Upper lobe of left lung (tissue), 6 donors: ENCODE measurements around the gene CDH13. TPM values are rescaled to one million over a fixed set of nuclear protein-coding genes. Genes with fewer than 3 reads are reported as not detected.

Source experiments
- ATAC-seq, 2 donors: fragments of 200-7000 bp; cut with Tn5 transposase; one replicate each; pipeline ENCODE4 v1.9.1; 2022; ENCODE audit warnings: mild to moderate bottlenecking in 2 of 2, moderate library complexity in 2 of 2; ENCODE audit not compliant: low FRiP score in 2 of 2
- DNase-seq, 2 donors: peaks; one replicate each; pipeline ENCODE4 v3.0.0-alpha.2; 2019 to 2020
- H3K27ac ChIP-seq, 4 donors: fragments of 200-600 bp; sonication (generic); one replicate each; pipeline ENCODE4 v1.5.1; 2016 to 2019
- H3K27me3 ChIP-seq, 4 donors: fragments of 200-600 bp; sonication (generic); one replicate each; pipeline ENCODE4 v1.5.1; 2017 to 2019
- H3K36me3 ChIP-seq, 4 donors: fragments of 200-600 bp; sonication (generic); one replicate each; pipeline ENCODE4 v1.5.1; 2016 to 2019
- H3K4me1 ChIP-seq, 4 donors: fragments of 200-600 bp; sonication (generic); one replicate each; pipeline ENCODE4 v1.5.1; 2018 to 2019
- H3K4me3 ChIP-seq, 4 donors: fragments of 200-600 bp; sonication (generic); one replicate each; pipeline ENCODE4 v1.5.1; 2017 to 2019; ENCODE audit warnings: mild to moderate bottlenecking in 2 of 4, moderate library complexity in 1 of 4
- H3K9me3 ChIP-seq, 4 donors: fragments of 200-600 bp; sonication (generic); one replicate each; pipeline ENCODE4 v1.5.1; 2018 to 2019
- EP300 ChIP-seq, 4 donors: sonication (generic); formaldehyde crosslinking; IDR thresholded peaks; one replicate each; pipeline ENCODE4 v1.5.1; 2017; ENCODE audit warnings: antibody characterized with exemption in 4 of 4, control low read depth in 2 of 4
- POLR2A ChIP-seq, 4 donors: fragments of 450-650 bp; IDR thresholded peaks; one replicate each; pipeline ENCODE4 v1.5.1; 2016 to 2017; ENCODE audit warnings: antibody characterized with exemption in 4 of 4, mild to moderate bottlenecking in 2 of 4
- POLR2AphosphoS5 ChIP-seq, 2 donors: sonication (generic); formaldehyde crosslinking; IDR thresholded peaks; one replicate each; pipeline ENCODE4 v1.5.1; 2017; ENCODE audit warnings: antibody characterized with exemption in 2 of 2
- WGBS, 2 donors: methylation state at CpG; one replicate each; pipeline ENCODE4 v1.1.5; 2017 to 2018; 5-methylcytosine and 5-hydroxymethylcytosine counted together
- total RNA-seq, 6 donors: library from RNA; depleted of rRNA in 4 of 6; stranded (reverse); fragments of >200 nt in 4 of 6; gene quantifications; one replicate each; pipeline versions ENCODE4 v1.1.0 to v1.2.1, GENCODE V29; 2016 to 2021
- TF ChIP-seq, protein P1 (sequence below), 6 experiments: fragments of 450-650 bp in 4 of 6; fragments of 200-600 bp in 2 of 6; sonication (generic) in 2 of 6; IDR thresholded peaks; one replicate each; pipeline ENCODE4 v1.5.1; 2016 to 2019; ENCODE audit warnings: antibody characterized with exemption in 6 of 6
- donor health status: DM: no; HTN: no; CAD: no; lungs with moderate emphysema.
- donor health status: DM: no; HTN: yes; CAD: no; lungs with severe emphysema.

The CDH13 gene
- total RNA-seq, 6 donors from 2014 or later, result 11.3 to 39.8 (median 19.9) TPM

- Histone ChIP-seq H3K27ac (no peak overlapping the region), H3K9me3 (no peaks in the 10 kb centered on the region), H3K4me3 (no peak overlapping the region), H3K27me3 (no peaks in the 10 kb centered on the region), H3K4me1 (no peaks in the 10 kb centered on the region), H3K36me3 (no peaks in the 10 kb centered on the region)
- ATAC-seq, result no peak
- DNase-seq, result no peak
- 64 to 76% methylated on average over 2 of the region's 2 CpGs for WGBS, 2 donors
- TF ChIP-seq POLR2AphosphoS5 (IDR thresholded peaks at IDR 0.05), result no peak
- no peak for TF ChIP-seq EP300 (IDR thresholded peaks at IDR 0.05)
- no peak for TF ChIP-seq POLR2A (IDR thresholded peaks at IDR 0.05)
- TF ChIP-seq, protein P1, sequence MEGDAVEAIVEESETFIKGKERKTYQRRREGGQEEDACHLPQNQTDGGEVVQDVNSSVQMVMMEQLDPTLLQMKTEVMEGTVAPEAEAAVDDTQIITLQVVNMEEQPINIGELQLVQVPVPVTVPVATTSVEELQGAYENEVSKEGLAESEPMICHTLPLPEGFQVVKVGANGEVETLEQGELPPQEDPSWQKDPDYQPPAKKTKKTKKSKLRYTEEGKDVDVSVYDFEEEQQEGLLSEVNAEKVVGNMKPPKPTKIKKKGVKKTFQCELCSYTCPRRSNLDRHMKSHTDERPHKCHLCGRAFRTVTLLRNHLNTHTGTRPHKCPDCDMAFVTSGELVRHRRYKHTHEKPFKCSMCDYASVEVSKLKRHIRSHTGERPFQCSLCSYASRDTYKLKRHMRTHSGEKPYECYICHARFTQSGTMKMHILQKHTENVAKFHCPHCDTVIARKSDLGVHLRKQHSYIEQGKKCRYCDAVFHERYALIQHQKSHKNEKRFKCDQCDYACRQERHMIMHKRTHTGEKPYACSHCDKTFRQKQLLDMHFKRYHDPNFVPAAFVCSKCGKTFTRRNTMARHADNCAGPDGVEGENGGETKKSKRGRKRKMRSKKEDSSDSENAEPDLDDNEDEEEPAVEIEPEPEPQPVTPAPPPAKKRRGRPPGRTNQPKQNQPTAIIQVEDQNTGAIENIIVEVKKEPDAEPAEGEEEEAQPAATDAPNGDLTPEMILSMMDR (IDR thresholded peaks at IDR 0.05), result no peak
These were observed 1097.8 kb downstream of the CDH13 start for GRCh38 chr16:83724585-83724984.

GRCh38 chr16:83725313-83725712 lies 1098.5 kb downstream of the CDH13 start:
- no peaks in the 10 kb centered on the region for H3K4me1 ChIP-seq
- ATAC-seq (no peak), DNase-seq (no peak)
- H3K36me3 ChIP-seq, result no peaks in the 10 kb centered on the region
- H3K9me3 ChIP-seq, result no peaks in the 10 kb centered on the region
- WGBS, 2 donors, result 73 to 83% methylated on average over 9 of the region's 9 CpGs
- no peak overlapping the region for H3K27ac ChIP-seq
- no peak overlapping the region for H3K4me3 ChIP-seq
- TF ChIP-seq EP300 (IDR thresholded peaks at IDR 0.05) (no peak), POLR2AphosphoS5 (IDR thresholded peaks at IDR 0.05) (no peak), POLR2A (IDR thresholded peaks at IDR 0.05) (no peak)
- TF ChIP-seq, protein P1 (IDR thresholded peaks at IDR 0.05), result no peak
- H3K27me3 ChIP-seq, result no peaks in the 10 kb centered on the region

DNA sequence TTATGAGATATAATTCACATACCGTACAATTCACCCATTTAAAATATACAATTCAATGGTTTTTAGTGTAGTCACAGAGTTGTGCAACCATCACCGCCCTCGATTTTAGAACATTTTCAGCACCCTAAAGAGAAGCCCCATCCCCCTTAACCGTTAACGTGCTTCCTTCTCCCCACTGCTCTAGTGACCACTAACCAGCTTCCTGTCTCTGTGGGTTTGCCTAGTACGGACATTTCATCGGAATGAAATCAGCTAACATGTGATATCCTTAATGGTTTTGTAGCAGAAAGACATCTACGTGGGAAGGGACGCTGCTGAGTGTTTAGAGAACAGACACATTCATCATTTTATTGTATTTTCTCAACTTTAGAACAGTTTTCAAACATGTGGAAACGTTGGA lies 1100.2 kb downstream of the CDH13 start:
- 50 to 63% methylated on average over 10 of the region's 10 CpGs for WGBS, 2 donors
- ATAC-seq, result no peak
- H3K4me3 ChIP-seq, result no peak overlapping the region
- no peak for DNase-seq
- H3K27ac ChIP-seq, result no peak overlapping the region
- no peaks in the 10 kb centered on the region for H3K27me3 ChIP-seq
- no peaks in the 10 kb centered on the region for H3K4me1 ChIP-seq
- TF ChIP-seq POLR2A (IDR thresholded peaks at IDR 0.05) (no peak), EP300 (IDR thresholded peaks at IDR 0.05) (no peak), POLR2AphosphoS5 (IDR thresholded peaks at IDR 0.05) (no peak)
- TF ChIP-seq, protein P1 (IDR thresholded peaks at IDR 0.05), result no peak
- H3K36me3 ChIP-seq, result no peaks in the 10 kb centered on the region
- H3K9me3 ChIP-seq, result peaks cover 0 to 3% (median 0%) of the 10 kb centered on the region in 4 donors

DNA sequence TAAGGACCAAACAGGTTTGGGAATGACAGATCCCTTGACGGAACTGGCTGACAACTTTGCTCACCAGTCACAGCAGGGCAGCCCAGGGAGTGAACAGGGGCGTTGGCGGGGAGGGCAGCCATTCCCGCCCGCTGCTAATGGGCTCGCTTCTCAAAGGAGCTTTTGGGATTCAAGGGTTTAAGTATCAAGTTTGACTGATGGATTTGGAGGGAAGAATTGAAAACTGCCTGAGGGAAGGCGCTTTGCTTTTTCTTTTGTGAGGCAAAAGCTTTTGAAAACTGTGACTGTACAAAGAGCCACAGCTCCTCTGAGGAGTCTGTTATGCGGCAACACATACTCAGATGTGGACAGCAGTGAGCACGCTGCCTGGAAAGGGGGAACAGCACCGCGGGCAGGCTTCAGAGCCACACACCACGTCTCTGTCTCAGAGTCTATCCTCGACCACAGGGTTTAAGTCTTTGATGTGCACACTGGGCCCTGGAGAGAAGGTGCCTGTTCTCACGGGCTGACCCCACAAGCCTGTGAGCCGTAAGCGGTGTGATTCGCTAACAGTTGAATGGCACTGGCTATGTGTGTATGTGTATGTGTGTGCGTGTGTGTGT lies 1101.1 kb downstream of the CDH13 start:
- WGBS, 2 donors, result 79 to 82% methylated on average over 18 of the region's 18 CpGs
- no peaks in the 10 kb centered on the region for H3K27me3 ChIP-seq

More for the DNA sequence above, 1101.1 kb downstream of the CDH13 start:
- Histone ChIP-seq H3K9me3 (peaks cover 0 to 3% (median 0%) of the 10 kb centered on the region in 4 donors), H3K4me1 (no peaks in the 10 kb centered on the region), H3K27ac (no peak overlapping the region), H3K4me3 (no peak overlapping the region), H3K36me3 (no peaks in the 10 kb centered on the region)
- TF ChIP-seq EP300 (IDR thresholded peaks at IDR 0.05) (no peak), POLR2AphosphoS5 (IDR thresholded peaks at IDR 0.05) (no peak), POLR2A (IDR thresholded peaks at IDR 0.05) (no peak)
- TF ChIP-seq, protein P1 (IDR thresholded peaks at IDR 0.05), result no peak
- DNase-seq (peak in 1 of 2 donors; percentile 22), ATAC-seq (peak in 1 of 2 donors; percentile 24)
